ENCODE results near the gene OTOP2.
"Not testable (repeated sequence)": the region's sequence is repeated elsewhere in the genome, so short reads cannot be mapped to it uniquely, and the experiment has no call there.

Gene OTOP2

GRCh38 chr17:74981979-74982662 lies 58.0 kb downstream of the OTOP2 start:
- intact Hi-C loops (cut with DNase I), result no loop called here
- peak; percentile 81 to 95 (median 89) for DNase-seq

DNA sequence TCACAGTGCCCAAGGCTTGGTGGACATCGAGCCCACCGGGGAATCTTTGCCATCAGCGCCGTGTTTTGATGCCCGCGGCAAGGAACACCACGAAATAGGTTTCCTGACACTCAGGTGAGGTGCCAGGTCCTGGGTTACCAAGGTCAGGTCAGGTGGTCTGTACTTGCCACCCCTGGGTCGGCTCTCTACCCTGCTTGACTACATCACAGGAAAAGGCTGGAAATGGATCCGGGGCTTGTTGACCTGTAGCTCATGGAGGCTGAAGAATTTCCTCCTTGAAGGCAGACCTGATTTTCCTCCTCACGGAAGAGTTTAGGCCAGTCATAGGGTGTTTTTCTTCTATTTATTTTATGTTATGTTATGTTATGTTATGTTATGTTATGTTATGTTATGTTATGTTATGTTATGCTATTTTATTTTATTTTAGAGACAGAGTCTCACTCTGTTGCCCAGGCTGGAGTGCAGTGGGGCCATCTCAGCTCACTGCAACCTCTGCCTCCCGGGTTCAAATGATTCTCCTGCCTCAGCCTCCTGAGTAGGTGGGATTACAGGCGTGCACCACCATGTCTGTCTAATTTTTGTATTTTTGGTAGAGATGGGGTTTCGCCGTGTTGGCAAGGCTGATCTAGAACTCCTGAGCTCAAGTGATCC lies 58.7 kb downstream of the OTOP2 start:
- DNase-seq, result peak in 12 of 42 donors; percentile 23 to 67 (median 38)
- intact Hi-C loops (cut with DNase I), result not testable (repeated sequence)
